Mesenteric fat pad (tissue), 1 donor: ENCODE measurements around the gene TIPARP. TPM values are rescaled to one million over a fixed set of nuclear protein-coding genes. Genes with fewer than 3 reads are reported as not detected.
"Not testable (repeated sequence)": the region's sequence is repeated elsewhere in the genome, so short reads cannot be mapped to it uniquely, and the experiment has no call there.

Experiments used
- DNase-seq: peaks from one replicate; pipeline ENCODE4 v3.0.0-alpha.2; 2020; ENCODE audit warnings: low spot score
- total RNA-seq: library from RNA; stranded (reverse); fragmentation: NEBNext Ultra II Directional; extraction: Animal tissue kit (Norgen Biotek cat#: 25700); gene quantifications from one replicate; pipeline ENCODE4 v1.2.1, GENCODE V29; 2021
- donor health status: DM: yes; HTN: yes; CAD: no.

Gene TIPARP
- total RNA-seq, 1 donor from 2014 or later, result 88.9 TPM

DNA sequence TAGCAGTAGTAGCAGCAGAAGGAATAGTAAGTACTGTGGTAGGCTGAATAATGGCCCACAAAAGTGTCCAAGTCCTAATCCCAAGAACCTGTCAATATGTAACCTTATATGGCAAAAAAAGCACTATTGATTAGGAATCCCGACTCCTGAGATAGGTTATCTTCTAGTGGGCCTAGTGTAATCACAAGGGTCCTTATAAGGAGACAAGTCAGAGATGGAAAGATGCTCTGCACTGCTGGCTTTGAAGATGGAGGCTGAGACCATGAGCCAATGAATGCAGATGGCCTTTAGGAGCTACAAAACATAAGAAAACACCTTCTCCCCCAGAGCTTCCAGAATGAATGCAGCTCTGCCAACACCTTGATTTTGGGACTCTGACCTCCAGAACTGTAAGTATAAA, 36.0 kb downstream of the TIPARP start:
- no peak for DNase-seq

DNA sequence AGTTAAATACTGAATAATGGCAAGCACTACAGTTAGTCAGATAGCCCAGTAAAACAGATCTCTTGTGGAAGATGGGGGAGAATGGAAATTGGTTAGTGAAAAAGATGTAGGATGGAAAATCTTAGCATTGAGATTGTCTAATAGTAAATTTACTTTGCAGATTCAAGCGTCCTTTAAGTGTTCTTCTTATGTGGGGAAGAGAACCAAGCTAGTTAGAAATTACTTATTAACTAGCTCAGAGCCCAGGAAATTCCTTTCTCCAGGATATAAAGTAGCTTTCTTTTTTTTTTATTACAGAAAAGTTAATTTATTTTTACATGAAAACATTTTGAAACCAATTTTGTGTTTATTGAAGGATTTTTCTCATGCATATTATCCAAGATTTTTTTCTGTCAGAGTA, 36.7 kb downstream of the TIPARP start:
- no peak for DNase-seq

DNA sequence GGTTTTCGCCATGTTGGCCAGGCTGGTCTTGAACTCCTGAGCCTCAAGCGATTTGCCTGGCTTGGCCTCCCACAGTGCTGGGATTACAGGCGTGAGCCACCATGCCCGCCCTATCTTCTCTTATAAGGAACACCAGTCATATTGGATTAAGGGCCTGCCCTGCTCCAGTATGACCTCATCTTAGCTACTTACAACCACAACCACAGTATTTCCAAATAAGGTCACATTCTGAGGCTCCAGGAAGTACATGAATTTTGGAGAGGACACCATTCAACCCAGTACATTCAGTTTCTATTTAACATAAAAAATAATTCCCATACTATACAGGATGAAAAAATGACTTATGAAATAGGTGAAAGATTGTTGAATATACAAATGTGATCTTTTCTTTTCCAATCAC, 37.6 kb downstream of the TIPARP start:
- not testable (repeated sequence) for DNase-seq

GRCh38 chr3:156716105-156716862, 41.9 kb downstream of the TIPARP start:
- no peak for DNase-seq

GRCh38 chr3:156718622-156719306, 44.4 kb downstream of the TIPARP start:
- no peak for DNase-seq

- no peak for DNase-seq
Measured at GRCh38 chr3:156720826-156721225, 46.4 kb downstream of the TIPARP start.

DNA sequence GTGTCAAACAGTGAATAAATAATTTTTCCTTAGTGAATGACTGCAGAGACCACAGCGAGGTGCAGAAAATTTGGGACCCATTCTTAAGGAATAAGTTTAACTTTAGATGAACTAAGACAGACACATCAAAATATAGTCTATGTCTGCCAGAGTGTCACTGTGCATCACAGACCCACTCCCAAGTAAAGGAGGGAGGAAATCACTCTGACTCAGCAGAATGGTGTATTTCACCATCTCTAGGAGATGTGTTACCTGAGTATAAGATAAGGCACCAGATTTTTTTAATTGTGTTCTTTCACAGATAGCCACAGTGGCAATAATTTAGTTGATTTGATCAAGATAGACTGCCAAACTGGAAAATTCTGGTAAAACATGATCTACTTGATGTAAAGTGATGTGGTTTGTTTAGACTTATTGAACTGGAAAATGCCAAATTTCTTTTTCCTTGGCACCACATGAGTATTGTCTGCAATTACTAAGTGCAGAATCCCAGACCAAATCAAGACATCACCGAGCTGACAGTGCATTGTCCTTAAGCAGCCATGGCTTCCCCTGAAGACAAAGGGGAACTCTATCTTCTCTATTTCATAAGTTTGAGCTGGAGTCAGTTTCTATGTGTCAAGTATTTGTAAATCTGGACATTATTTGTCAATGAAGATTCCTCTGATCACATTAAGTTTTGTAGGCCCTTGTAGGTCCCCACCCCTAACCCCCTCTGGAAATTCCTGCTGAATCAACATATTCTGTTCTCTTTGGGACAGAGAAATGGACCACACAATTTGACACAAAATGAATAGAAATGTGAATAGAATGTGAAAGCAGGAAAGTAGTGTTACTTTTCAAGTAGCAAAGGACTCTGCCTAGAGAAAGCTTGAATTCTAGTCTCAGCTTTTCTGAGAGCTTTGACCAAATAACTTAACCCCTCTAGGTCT, 47.6 kb downstream of the TIPARP start:
- DNase-seq, result no peak

GRCh38 chr3:156723182-156723619, 48.8 kb downstream of the TIPARP start:
- no peak for DNase-seq

GRCh38 chr3:156725682-156726081, 51.3 kb downstream of the TIPARP start:
- no peak for DNase-seq

- no peak for DNase-seq
Measured at GRCh38 chr3:156726456-156726855, 52.1 kb downstream of the TIPARP start.

DNA sequence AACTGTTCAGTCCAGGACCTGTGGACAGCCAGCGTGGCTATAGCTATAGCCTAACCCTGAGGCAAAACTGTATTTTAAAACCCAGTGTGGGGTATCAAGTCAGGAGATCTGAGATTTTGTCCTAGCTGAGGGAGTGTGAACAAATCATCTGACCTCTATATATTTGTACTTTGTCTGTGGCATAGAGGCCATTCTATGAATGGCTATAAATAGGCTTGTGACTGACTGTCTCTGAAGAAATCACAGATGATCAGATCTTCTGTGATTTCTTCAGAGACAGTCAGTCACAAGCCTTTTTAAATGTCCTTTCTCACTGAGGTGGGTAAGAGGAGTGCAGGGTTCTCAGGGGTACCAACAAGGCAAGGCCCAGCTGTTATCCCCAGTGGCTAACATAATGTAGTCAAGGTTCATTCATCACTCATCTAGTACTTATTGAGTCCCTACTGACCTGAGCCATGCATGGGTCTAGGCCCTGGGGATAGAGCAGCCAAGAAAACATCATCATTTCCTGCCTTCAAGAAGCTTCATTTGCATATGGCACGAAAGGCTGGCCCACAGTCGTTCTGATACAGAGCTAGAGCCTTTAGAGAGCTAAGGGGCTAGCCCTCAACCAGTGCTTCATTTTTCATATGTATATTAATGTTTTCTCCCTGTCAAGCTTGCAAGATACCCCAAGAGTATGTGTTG, 53.3 kb downstream of the TIPARP start:
- DNase-seq, result no peak

- no peak for DNase-seq
Measured at GRCh38 chr3:156728267-156728985, 54.0 kb downstream of the TIPARP start.

- DNase-seq, result no peak
Measured at GRCh38 chr3:156729460-156730179, 55.2 kb downstream of the TIPARP start.

DNA sequence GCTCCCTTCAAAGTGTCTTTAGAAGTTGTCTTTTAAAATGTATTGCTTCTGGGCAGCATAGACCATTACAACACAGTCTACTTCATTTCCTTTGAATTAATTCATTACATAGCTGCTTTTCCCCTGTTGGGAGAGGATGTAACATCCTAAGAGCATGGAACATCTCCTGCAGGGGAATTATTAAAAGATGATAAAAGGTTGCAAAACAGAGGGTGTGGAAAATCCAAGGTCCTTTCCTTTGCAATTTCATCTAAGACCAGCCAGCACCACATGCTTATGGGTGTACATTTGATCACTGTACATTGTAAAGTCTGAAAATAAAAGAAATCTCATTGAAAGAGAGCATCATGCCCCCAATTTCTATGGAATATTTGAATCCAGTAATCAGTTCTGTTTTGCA, 57.4 kb downstream of the TIPARP start:
- DNase-seq, result no peak

GRCh38 chr3:156732261-156732660, 57.9 kb downstream of the TIPARP start:
- no peak for DNase-seq

- DNase-seq, result no peak
Measured at GRCh38 chr3:156732715-156733421, 58.5 kb downstream of the TIPARP start.

GRCh38 chr3:156734661-156735060, 60.3 kb downstream of the TIPARP start:
- DNase-seq, result not testable (repeated sequence)

- DNase-seq, result no peak
Measured at GRCh38 chr3:156735471-156735870, 61.1 kb downstream of the TIPARP start.

DNA sequence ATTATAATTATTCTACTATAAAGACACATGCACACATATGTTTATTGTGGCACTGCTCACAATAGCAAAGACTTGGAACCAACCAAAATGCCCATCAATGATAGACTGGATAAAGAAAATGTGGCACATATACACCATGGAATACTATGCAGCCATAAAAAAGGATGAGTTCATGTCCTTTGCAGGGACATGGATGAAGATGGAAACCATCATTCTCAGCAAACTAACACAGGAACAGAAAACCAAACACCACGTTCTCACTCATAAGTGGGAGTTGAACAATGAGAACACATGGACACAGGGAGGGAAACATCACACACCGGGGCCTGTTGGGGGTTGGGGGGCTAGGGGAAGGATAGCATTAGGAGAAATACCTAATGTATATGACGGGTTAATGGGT, 62.7 kb downstream of the TIPARP start:
- DNase-seq, result not testable (repeated sequence)
